B cell (primary cell): ENCODE results near the gene TANGO6. TPM values are rescaled to one million over a fixed set of nuclear protein-coding genes. Genes with fewer than 3 reads are reported as not detected.

Source experiments
- ATAC-seq: fragments of 200-7000 bp; cut with Tn5 transposase; one replicate; pipeline ENCODE4 v1.10.0; 2021; ENCODE audit warnings: low read depth, mild to moderate bottlenecking, moderate number of reproducible peaks, moderate library complexity
- CTCF ChIA-PET: fragments of 350-600 bp; sonication (Branson Sonifier 250); formaldehyde crosslinking; loops from one replicate; lab custom pipeline; 2021; ENCODE audit warnings: antibody characterized with exemption, inconsistent platforms; lab: Charles Lee
- POLR2A ChIA-PET: fragments of 350-600 bp; sonication (Branson Sonifier 250); formaldehyde crosslinking; loops from one replicate; lab custom pipeline; 2021; ENCODE audit warnings: antibody characterized with exemption; lab: Charles Lee
- DNase-seq: peaks from one replicate; pipeline ENCODE4 v3.0.0; 2013
- H2AFZ ChIP-seq: 2 replicates; pipeline ENCODE4 v1.6.1; 2012; ENCODE audit warnings: mild to moderate bottlenecking, low read depth, low read length; ENCODE audit not compliant: insufficient read depth, poor library complexity, severe bottlenecking
- H3K27ac ChIP-seq, 2 donors: 1 replicate in 1 of 2; 2 replicates in 1 of 2; pipeline ENCODE4 v1.5.1; 2012 to 2013; ENCODE audit warnings: low read length in 2 of 2, mild to moderate bottlenecking in 2 of 2, moderate library complexity in 1 of 2
- H3K27me3 ChIP-seq, 4 experiments: fragments of 200-600 bp in 1 of 4; sonication (generic) in 1 of 4; replicated peaks in 1 of 4; 1 replicate in 2 of 4; 2 replicates in 2 of 4; pipeline versions ENCODE4 v1.6.1 to v1.7.0; 2013 to 2016; ENCODE audit warnings: low read length in 3 of 4, mild to moderate bottlenecking in 2 of 4, mixed read lengths in 1 of 4, moderate library complexity in 1 of 4; ENCODE audit not compliant: insufficient read depth in 4 of 4, control insufficient read depth in 3 of 4; ENCODE audit errors: control extremely low read depth in 1 of 4
- H3K36me3 ChIP-seq, 2 experiments: replicated peaks in 1 of 2; 1 replicate in 1 of 2; 2 replicates in 1 of 2; pipeline versions ENCODE4 v1.6.1 to v1.7.1; 2013; ENCODE audit warnings: low read length in 1 of 2; ENCODE audit not compliant: insufficient read depth in 2 of 2, control insufficient read depth in 1 of 2; ENCODE audit errors: control extremely low read depth in 1 of 2, extremely low read depth in 1 of 2
- H3K4me1 ChIP-seq, 2 donors: fragments of 200-600 bp in 1 of 2; sonication (generic) in 1 of 2; 1 replicate in 1 of 2; 2 replicates in 1 of 2; pipeline versions ENCODE4 v1.5.1 to v1.6.1; 2013 to 2017; ENCODE audit warnings: low read length in 2 of 2; ENCODE audit not compliant: control insufficient read depth in 2 of 2, insufficient read depth in 2 of 2
- H3K4me2 ChIP-seq: replicated peaks from 2 replicates; pipeline ENCODE3; 2012; ENCODE audit warnings: mild to moderate bottlenecking, low read depth, low read length; ENCODE audit not compliant: poor library complexity, severe bottlenecking
- H3K4me3 ChIP-seq, 5 experiments: fragments of 200-600 bp in 1 of 5; sonication (generic) in 1 of 5; 1 replicate in 3 of 5; 2 replicates in 2 of 5; pipeline versions ENCODE4 v1.5.1 to v1.7.0; 2011 to 2016; ENCODE audit warnings: low read length in 4 of 5, mild to moderate bottlenecking in 4 of 5, low read depth in 2 of 5, control low read depth in 1 of 5, moderate library complexity in 1 of 5; ENCODE audit not compliant: insufficient read depth in 1 of 5; ENCODE audit errors: control extremely low read depth in 1 of 5, extremely low read depth in 1 of 5
- H3K79me2 ChIP-seq: fragments of 200-600 bp; sonication (generic); one replicate; pipeline ENCODE4 v1.6.0; 2016; ENCODE audit warnings: low read length; ENCODE audit not compliant: control insufficient read depth, insufficient read depth
- H3K9ac ChIP-seq: fragments of 200-600 bp; sonication (generic); 2 replicates; pipeline ENCODE4 v1.6.1; 2017; ENCODE audit warnings: mild to moderate bottlenecking, low read length, moderate library complexity
- H3K9me3 ChIP-seq, 3 donors: one replicate each; pipeline versions ENCODE4 v1.6.1 to v1.7.1; 2013; ENCODE audit warnings: low read length in 2 of 3; ENCODE audit not compliant: control insufficient read depth in 2 of 3, insufficient read depth in 1 of 3; ENCODE audit errors: control extremely low read depth in 1 of 3
- H4K20me1 ChIP-seq: 2 replicates; pipeline ENCODE4 v1.6.0; 2012; ENCODE audit warnings: mild to moderate bottlenecking, low read length; ENCODE audit not compliant: insufficient read depth, control insufficient read depth, poor library complexity, severe bottlenecking
- H3K27ac Mint-ChIP-seq: one replicate; pipeline ENCODE4 v1.8.0; 2021; ENCODE audit warnings: mixed read lengths
- H3K27me3 Mint-ChIP-seq: one replicate; pipeline ENCODE4 v1.8.0; 2021; ENCODE audit warnings: mixed read lengths
- H3K4me1 Mint-ChIP-seq: one replicate; pipeline ENCODE4 v1.8.0; 2021; ENCODE audit warnings: mixed read lengths
- H3K4me3 Mint-ChIP-seq: one replicate; pipeline ENCODE4 v1.8.0; 2021; ENCODE audit warnings: mixed read lengths
- H3K9me3 Mint-ChIP-seq: one replicate; pipeline ENCODE4 v1.8.0; 2022; ENCODE audit warnings: mixed read lengths; ENCODE audit not compliant: insufficient read depth
- CTCF ChIP-seq: fragments of 200-600 bp; IDR thresholded peaks from one replicate; pipeline ENCODE4 v1.8.0; 2022; ENCODE audit warnings: antibody characterized with exemption, mild to moderate bottlenecking
- EZH2 ChIP-seq: IDR thresholded peaks from 2 replicates; pipeline ENCODE4 v1.6.1; 2012; ENCODE audit warnings: borderline replicate concordance, low read depth, mild to moderate bottlenecking, moderate library complexity, low read length; ENCODE audit not compliant: insufficient read depth, poor library complexity, severe bottlenecking
- WGBS: methylation state at CpG from one replicate; pipeline ENCODE4 v1.1.5; 2013; ENCODE audit warnings: missing lambda C conversion rate; ENCODE audit not compliant: insufficient coverage; 5-methylcytosine and 5-hydroxymethylcytosine counted together
- intact Hi-C: fragments of 100-400 bp; cut with micrococcal nuclease; formaldehyde crosslinking; loops from one replicate; pipeline ENCODE4 v1.10.0; 2022
- polyA plus RNA-seq: library from polyadenylated mRNA; depleted of rRNA; stranded (reverse); fragments of >200 nt; gene quantifications from 2 replicates; pipeline ENCODE4 v1.2.3, GENCODE V29; 2012
- total RNA-seq, 2 donors: library from RNA; stranded (reverse); fragments of 120-200 nt in 1 of 2; gene quantifications; 1 replicate in 1 of 2; 2 replicates in 1 of 2; pipeline versions ENCODE4 v1.2.3 to v1.2.4, GENCODE V29; 2013 to 2022

The TANGO6 gene
- total and polyA plus RNA-seq, 2 donors (not counting 1 experiment from before 2014, with no cell fraction given): 8.0 to 42.8 TPM

DNA sequence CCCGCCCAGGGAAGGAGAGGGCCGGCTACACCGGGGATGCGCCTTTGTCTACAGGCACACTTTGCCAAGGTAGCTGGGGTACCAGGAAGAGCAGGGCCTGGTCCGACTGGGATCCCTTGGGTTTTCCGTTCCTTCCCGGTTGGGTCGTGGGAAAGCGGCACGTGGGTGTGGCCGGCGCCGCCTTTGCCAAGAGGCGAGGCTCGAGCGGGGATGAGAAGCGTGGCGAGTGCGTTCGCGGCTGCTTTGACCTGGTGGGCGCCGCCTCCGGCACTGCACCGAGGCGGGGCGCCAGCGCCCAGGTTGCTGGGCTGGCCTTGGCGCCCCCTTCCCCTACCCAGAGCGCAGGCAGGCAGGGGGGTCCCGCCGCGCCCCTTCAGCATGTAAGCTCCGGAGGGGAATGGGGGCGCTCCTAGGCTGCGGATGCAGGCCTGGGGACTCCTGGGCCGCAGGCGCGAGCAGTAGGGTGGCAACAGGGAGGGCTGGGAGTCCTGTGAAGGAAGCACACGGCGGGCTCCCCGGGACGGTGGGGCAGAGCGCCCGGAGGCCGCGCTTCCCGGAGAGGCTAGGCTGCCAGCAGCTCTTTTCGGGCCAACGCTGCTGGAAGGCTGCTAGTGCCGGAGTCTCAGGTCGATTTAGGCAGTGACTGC, 264.1 kb downstream of the TANGO6 start:
- 11% methylated on average over 51 of the region's 52 CpGs for WGBS
- Histone ChIP-seq H3K4me2 (peak overlapping the region; percentile 83), H3K9me3 (peaks cover 0 to 3% (median 0%) of the 10 kb centered on the region in 3 donors), H3K36me3 (peaks cover 0 to 7% of the 10 kb centered on the region in 2 experiments), H3K4me1 (peaks cover 24 to 28% of the 10 kb centered on the region in 2 donors), H3K27me3 (peaks cover 0 to 37% (median 25%) of the 10 kb centered on the region in 4 experiments), H3K79me2 (no peaks in the 10 kb centered on the region), H3K27ac (no peak overlapping the region), H3K4me3 (no peak overlapping the region), H2AFZ (no peak overlapping the region), H3K9ac (no peak overlapping the region), H4K20me1 (peaks cover 41% of the 10 kb centered on the region)
- peak overlapping the region; percentile 74 for H3K4me3 Mint-ChIP-seq
- ATAC-seq (no peak), DNase-seq (no peak)
- POLR2A ChIA-PET: no interaction called here
- CTCF ChIA-PET: interaction anchor here (1.3 kb wide), 1 partner anchor 16 kb away, joined by 5 read pairs; no protein-coding TSS in a partner anchor
- no peak overlapping the region for H3K27ac Mint-ChIP-seq
- H3K4me1 Mint-ChIP-seq: peaks cover 16% of the 10 kb centered on the region
- TF ChIP-seq CTCF (no peak), EZH2 (no peak)
- H3K27me3 Mint-ChIP-seq: peaks cover 34% of the 10 kb centered on the region
- intact Hi-C loops: no loop called here
- no peaks in the 10 kb centered on the region for H3K9me3 Mint-ChIP-seq
